ENCODE results near the gene MRPL52. TPM values are rescaled to one million over a fixed set of nuclear protein-coding genes. Genes with fewer than 3 reads are reported as not detected.
A peak's percentile ranks its signal among the peaks of the same experiment; 100 is the strongest.

The MRPL52 gene
- total and polyA plus RNA-seq, 2 of the 13 experiments (the other 11 are each of a cell fraction or from before 2014, with no cell fraction given) = 118 to 329 TPM

GRCh38 chr14:22821193-22822015 lies 8.3 kb upstream of the MRPL52 start (continued):
- TF ChIP-seq CSRNP1 (CRISPR knock-in tag; IDR thresholded peaks at IDR 0.05) = 0 out of 2 replicates have a peak, but pooled peaks have one; percentile 84
- TF ChIP-seq ESRRA (CRISPR knock-in tag; IDR thresholded peaks at IDR 0.05; ENCODE audit: low read depth) = no peak
- TF ChIP-seq ETS1 (CRISPR knock-in tag; IDR thresholded peaks at IDR 0.05) = 0 out of 2 replicates have a peak, but pooled peaks have one; percentile 33
- peak; percentile 36; the same call in 1 of the 2 replicates for TF ChIP-seq MLX (CRISPR knock-in tag; IDR thresholded peaks at IDR 0.05)
- no peak; the same call in 1 of the 2 replicates for TF ChIP-seq ZNF776 (CRISPR knock-in tag; IDR thresholded peaks at IDR 0.05)
- TF ChIP-seq SALL2 (CRISPR knock-in tag; IDR thresholded peaks at IDR 0.05) = no peak
- no peak for TF ChIP-seq ZNF382 (CRISPR knock-in tag; IDR thresholded peaks at IDR 0.05; ENCODE audit: borderline replicate concordance)
- TF ChIP-seq ZNF747 (CRISPR knock-in tag; IDR thresholded peaks at IDR 0.05; ENCODE audit: borderline replicate concordance) = peak; percentile 70; the same call in 1 of the 2 replicates
- no peak for TF ChIP-seq NR3C1 (CRISPR knock-in tag; IDR thresholded peaks at IDR 0.05)
- TF ChIP-seq NFATC3 (CRISPR knock-in tag; IDR thresholded peaks at IDR 0.05) = peak; percentile 88; the same call in 1 of the 2 replicates
- TF ChIP-seq EED (CRISPR knock-in tag; IDR thresholded peaks at IDR 0.05) = peak; percentile 96
- TF ChIP-seq MXD4 (CRISPR knock-in tag; IDR thresholded peaks at IDR 0.05) = peak; percentile 92
- TF ChIP-seq ZSCAN29 (CRISPR knock-in tag; conservative IDR thresholded peaks at IDR 0.05) = peak; percentile 80; the same call in 1 of the 2 replicates
- peak; percentile 97 for TF ChIP-seq DNMT3B (CRISPR knock-in tag; conservative IDR thresholded peaks at IDR 0.05)
- TF ChIP-seq NFKB2 (CRISPR knock-in tag; IDR thresholded peaks at IDR 0.05; ENCODE audit: borderline replicate concordance) = peak; percentile 87
- TF ChIP-seq ZNF652 (CRISPR knock-in tag; IDR thresholded peaks at IDR 0.05; ENCODE audit: borderline replicate concordance, low read depth) = peak; percentile 39; the same call in 1 of the 2 replicates
- no peak for TF ChIP-seq ZNF10 (CRISPR knock-in tag; IDR thresholded peaks at IDR 0.05; ENCODE audit: borderline replicate concordance, low read depth)
- no peak for TF ChIP-seq ZBTB3 (CRISPR knock-in tag; IDR thresholded peaks at IDR 0.05; ENCODE audit: borderline replicate concordance, low read depth)
- peak; percentile 93; the same call in 1 of the 2 replicates for TF ChIP-seq ZNF713 (CRISPR knock-in tag; IDR thresholded peaks at IDR 0.05)
- peak; percentile 69 for TF ChIP-seq SAP130 (CRISPR knock-in tag; IDR thresholded peaks at IDR 0.05; ENCODE audit: low read depth)
- peak; percentile 30; the same call in 1 of the 2 replicates for TF ChIP-seq MIER2 (CRISPR knock-in tag; IDR thresholded peaks at IDR 0.05)
- TF ChIP-seq SP5 (CRISPR knock-in tag; IDR thresholded peaks at IDR 0.05; ENCODE audit: borderline replicate concordance, low read depth) = peak; percentile 21; the same call in 1 of the 2 replicates
- TF ChIP-seq SIN3A (IDR thresholded peaks at IDR 0.05; ENCODE audit: borderline replicate concordance, low read depth, low read length) = 0 out of 2 replicates have a peak, but pooled peaks have one; percentile 19
- TF ChIP-seq ZNF878 (CRISPR knock-in tag; IDR thresholded peaks at IDR 0.05) = peak; percentile 77; the same call in 1 of the 2 replicates
- peak; percentile 82; the same call in 1 of the 2 replicates for TF ChIP-seq ZSCAN9 (CRISPR knock-in tag; IDR thresholded peaks at IDR 0.05; ENCODE audit: borderline replicate concordance)
- no peak for TF ChIP-seq GPN1 (CRISPR knock-in tag; IDR thresholded peaks at IDR 0.05; ENCODE audit: borderline replicate concordance)
- TF ChIP-seq SOX13 (IDR thresholded peaks at IDR 0.05) = no peak
- TF ChIP-seq SOX13 (CRISPR knock-in tag; conservative IDR thresholded peaks at IDR 0.05 in 1 of 2, IDR thresholded peaks at IDR 0.05 in 1 of 2) = peak in 1 of 2 experiments; percentile 73; a peak in 2 of 4 replicates

Measured in HepG2 (cell line).